Astrocyte (in vitro differentiated cells and primary cell): ENCODE measurements around the gene SLC26A2. TPM values are rescaled to one million over a fixed set of nuclear protein-coding genes. Genes with fewer than 3 reads are reported as not detected.

Source experiments
- DNase-seq: peaks from one replicate; pipeline ENCODE4 v3.0.0-alpha.2; 2010; ENCODE audit warnings: low read depth
- FAIRE-seq: peaks from 2 replicates; lab custom pipeline; 2011; peaks lifted over from hg19 to GRCh38; lab: Jason Lieb, UNC
- H2AFZ ChIP-seq: 2 replicates; pipeline ENCODE4 v1.6.0; 2012; ENCODE audit warnings: low read depth, low read length, inconsistent platforms
- H3K27ac ChIP-seq: 2 replicates; pipeline ENCODE4 v1.5.1; 2011; ENCODE audit warnings: low read depth, low read length, inconsistent platforms
- H3K27me3 ChIP-seq: 2 replicates; pipeline ENCODE4 v1.6.0; 2011; ENCODE audit warnings: low read length, inconsistent platforms; ENCODE audit not compliant: insufficient read depth
- H3K36me3 ChIP-seq: 2 replicates; pipeline ENCODE4 v1.5.1; 2011; ENCODE audit warnings: low read length, inconsistent platforms; ENCODE audit not compliant: insufficient read depth
- H3K4me1 ChIP-seq: 2 replicates; pipeline ENCODE4 v1.5.1; 2011; ENCODE audit warnings: low read length, inconsistent platforms; ENCODE audit not compliant: insufficient read depth
- H3K4me2 ChIP-seq: 2 replicates; pipeline ENCODE4 v1.6.0; 2012; ENCODE audit warnings: low read length, inconsistent platforms
- H3K4me3 ChIP-seq: 2 replicates; pipeline ENCODE4 v1.5.1; 2011; ENCODE audit warnings: low read depth, mild to moderate bottlenecking, low read length, inconsistent platforms; ENCODE audit not compliant: insufficient read depth
- H3K79me2 ChIP-seq: 2 replicates; pipeline ENCODE4 v1.6.0; 2012; ENCODE audit warnings: mild to moderate bottlenecking, low read length, inconsistent platforms; ENCODE audit not compliant: insufficient read depth
- H3K9ac ChIP-seq: 2 replicates; pipeline ENCODE4 v1.6.0; 2012; ENCODE audit warnings: mild to moderate bottlenecking, low read length, inconsistent platforms
- H3K9me3 ChIP-seq: 2 replicates; pipeline ENCODE4 v1.5.1; 2012; ENCODE audit warnings: low read depth, mild to moderate bottlenecking, low read length, inconsistent platforms; ENCODE audit not compliant: insufficient read depth
- H4K20me1 ChIP-seq: 2 replicates; pipeline ENCODE4 v1.6.0; 2012; ENCODE audit warnings: low read length, inconsistent platforms; ENCODE audit not compliant: insufficient read depth
- H3K27ac Mint-ChIP-seq: one replicate; pipeline ENCODE4 v1.8.0; 2021; ENCODE audit warnings: mild to moderate bottlenecking, mixed read lengths; ENCODE audit not compliant: unreplicated experiment
- H3K27me3 Mint-ChIP-seq: one replicate; pipeline ENCODE4 v1.8.0; 2021; ENCODE audit warnings: low read depth, mixed read lengths; ENCODE audit not compliant: unreplicated experiment
- H3K36me3 Mint-ChIP-seq: one replicate; pipeline ENCODE4 v1.8.0; 2021; ENCODE audit warnings: low read depth, mixed read lengths; ENCODE audit not compliant: unreplicated experiment
- H3K4me1 Mint-ChIP-seq: one replicate; pipeline ENCODE4 v1.8.0; 2021; ENCODE audit warnings: low read depth, mixed read lengths; ENCODE audit not compliant: unreplicated experiment
- H3K4me3 Mint-ChIP-seq: one replicate; pipeline ENCODE4 v1.8.0; 2021; ENCODE audit warnings: mild to moderate bottlenecking, moderate library complexity, mixed read lengths; ENCODE audit not compliant: unreplicated experiment
- H3K9me3 Mint-ChIP-seq: one replicate; pipeline ENCODE4 v1.8.0; 2021; ENCODE audit warnings: mild to moderate bottlenecking, mixed read lengths; ENCODE audit not compliant: unreplicated experiment
- CTCF ChIP-seq: IDR thresholded peaks from 2 replicates; pipeline ENCODE4 v1.5.1; 2011; ENCODE audit warnings: low read depth, mild to moderate bottlenecking, inconsistent platforms, low read length, moderate library complexity; ENCODE audit not compliant: insufficient read depth
- EZH2 ChIP-seq: IDR thresholded peaks from 2 replicates; pipeline ENCODE4 v1.6.1; 2012; ENCODE audit warnings: mild to moderate bottlenecking, low read length, inconsistent platforms; ENCODE audit not compliant: insufficient read depth
- total RNA-seq: library from RNA; stranded (reverse); gene quantifications from 2 replicates; pipeline ENCODE4 v1.2.1, GENCODE V29; 2021

Gene SLC26A2
- total RNA-seq, 1 donor from 2014 or later, result 19.8 TPM

- no peaks in the 10 kb centered on the region for H3K36me3 ChIP-seq
- FAIRE-seq (peak; percentile 45), DNase-seq (peak; percentile 53)
- peak overlapping the region; percentile 1 for H3K4me2 ChIP-seq
- no peaks in the 10 kb centered on the region for H3K9me3 ChIP-seq
- Mint-ChIP-seq H3K36me3 (no peaks in the 10 kb centered on the region), H3K4me1 (peaks cover 32% of the 10 kb centered on the region), H3K4me3 (no peak overlapping the region), H3K9me3 (no peaks in the 10 kb centered on the region), H3K27me3 (no peaks in the 10 kb centered on the region), H3K27ac (peak overlapping the region; percentile 79)
- no peak for TF ChIP-seq CTCF
- TF ChIP-seq EZH2, result no peak
- no peak overlapping the region for H3K4me3 ChIP-seq
- peak overlapping the region; percentile 24 for H3K27ac ChIP-seq
- H2AFZ ChIP-seq, result no peak overlapping the region
- no peaks in the 10 kb centered on the region for H3K79me2 ChIP-seq
- H3K4me1 ChIP-seq, result peaks cover 27% of the 10 kb centered on the region
- no peak overlapping the region for H3K9ac ChIP-seq
- no peaks in the 10 kb centered on the region for H3K27me3 ChIP-seq
- no peaks in the 10 kb centered on the region for H4K20me1 ChIP-seq
Observed at GRCh38 chr5:149915392-149916260, 44.9 kb upstream of the SLC26A2 start.

GRCh38 chr5:149916334-149917072 is 44.1 kb upstream of the SLC26A2 start:
- Histone ChIP-seq H3K4me2 (peak overlapping the region; percentile 54), H3K9me3 (no peaks in the 10 kb centered on the region), H3K9ac (peak overlapping the region; percentile 0), H3K27ac (no peak overlapping the region), H2AFZ (no peak overlapping the region), H3K79me2 (no peaks in the 10 kb centered on the region), H4K20me1 (no peaks in the 10 kb centered on the region), H3K27me3 (no peaks in the 10 kb centered on the region), H3K4me3 (no peak overlapping the region), H3K4me1 (peaks cover 27% of the 10 kb centered on the region), H3K36me3 (no peaks in the 10 kb centered on the region)
- Mint-ChIP-seq H3K27me3 (no peaks in the 10 kb centered on the region), H3K4me1 (peaks cover 32% of the 10 kb centered on the region), H3K4me3 (no peak overlapping the region), H3K36me3 (no peaks in the 10 kb centered on the region), H3K27ac (peak overlapping the region; percentile 8), H3K9me3 (no peaks in the 10 kb centered on the region)
- no peak for FAIRE-seq
- no peak for DNase-seq
- TF ChIP-seq CTCF (no peak), EZH2 (no peak)
